HepG2 (cell line): Measurements from ENCODE around the gene ANKRD53. TPM values are rescaled to one million over a fixed set of nuclear protein-coding genes. Genes with fewer than 3 reads are reported as not detected.

Experiments used
- ARID2 ChIP-seq: sonication (generic); formaldehyde crosslinking; IDR thresholded peaks from 2 replicates; pipeline ENCODE4 v1.8.1; 2022; ENCODE audit warnings: mild to moderate bottlenecking, missing genetic modification reagents, borderline replicate concordance
- CENPT ChIP-seq: sonication (generic); formaldehyde crosslinking; IDR thresholded peaks from 2 replicates; pipeline ENCODE4 v1.8.0; 2022; ENCODE audit warnings: low read depth, mild to moderate bottlenecking, moderate library complexity, missing genetic modification reagents
- FOXC1 ChIP-seq: sonication (generic); formaldehyde crosslinking; IDR thresholded peaks from 2 replicates; pipeline ENCODE4 v1.8.0; 2022; ENCODE audit warnings: mild to moderate bottlenecking, missing genetic modification reagents, borderline replicate concordance
- FOXM1 ChIP-seq: sonication (generic); formaldehyde crosslinking; IDR thresholded peaks from 2 replicates; pipeline ENCODE4 v1.5.0; 2020; ENCODE audit warnings: missing genetic modification reagents
- FOXP1 ChIP-seq, 2 experiments: fragments of 450-650 bp in 1 of 2; IDR thresholded peaks; 2 replicates each; pipeline ENCODE4 v1.6.1; 2017 to 2018; ENCODE audit warnings: antibody characterized with exemption in 1 of 2
- GATAD2A ChIP-seq: IDR thresholded peaks from 2 replicates; pipeline ENCODE4 v1.6.1; 2016
- HNF4G ChIP-seq, 2 experiments: sonication (generic) in 1 of 2; formaldehyde crosslinking in 1 of 2; IDR thresholded peaks; 2 replicates each; pipeline versions ENCODE4 v1.4.0 to v1.6.1; 2011 to 2020; ENCODE audit warnings: borderline replicate concordance in 2 of 2, low read depth in 2 of 2, mild to moderate bottlenecking in 2 of 2, low read length in 1 of 2, missing genetic modification reagents in 1 of 2, moderate library complexity in 1 of 2
- KAT2B ChIP-seq: fragments of 150-350 bp; IDR thresholded peaks from 2 replicates; pipeline ENCODE4 v1.6.1; 2014; ENCODE audit warnings: low read depth, low read length, borderline replicate concordance
- KLF15 ChIP-seq: sonication (generic); formaldehyde crosslinking; IDR thresholded peaks from 2 replicates; pipeline ENCODE4 v1.8.1; 2023; ENCODE audit warnings: borderline replicate concordance, mild to moderate bottlenecking, inconsistent platforms, missing genetic modification reagents, mixed read lengths
- MEIS1 ChIP-seq: sonication (generic); formaldehyde crosslinking; IDR thresholded peaks from 2 replicates; pipeline ENCODE4 v1.9.0; 2021; ENCODE audit warnings: mild to moderate bottlenecking, missing genetic modification reagents, moderate library complexity, borderline replicate concordance
- NONO ChIP-seq, 2 experiments: fragments of 450-650 bp in 1 of 2; sonication (generic) in 1 of 2; formaldehyde crosslinking in 1 of 2; IDR thresholded peaks in 1 of 2; conservative IDR thresholded peaks in 1 of 2; 2 replicates each; pipeline versions ENCODE4 v1.6.1 to v1.8.0; 2017 to 2022; ENCODE audit warnings: mild to moderate bottlenecking in 1 of 2, missing genetic modification reagents in 1 of 2, moderate library complexity in 1 of 2
- NR2F2 ChIP-seq: IDR thresholded peaks from 2 replicates; pipeline ENCODE4 v1.6.1; 2012; ENCODE audit warnings: low read depth, inconsistent platforms, borderline replicate concordance
- RBFOX2 ChIP-seq: fragments of 200-400 bp; formaldehyde crosslinking; IDR thresholded peaks from 2 replicates; pipeline ENCODE4 v1.6.1; 2017; ENCODE audit warnings: low read depth, mild to moderate bottlenecking, low read length
- RELA ChIP-seq: sonication (generic); formaldehyde crosslinking; IDR thresholded peaks from 2 replicates; pipeline ENCODE4 v1.4.0; 2020; ENCODE audit warnings: missing genetic modification reagents
- REPIN1 ChIP-seq: sonication (generic); formaldehyde crosslinking; IDR thresholded peaks from 2 replicates; pipeline ENCODE4 v1.8.0; 2022; ENCODE audit warnings: missing genetic modification reagents, low read depth, mild to moderate bottlenecking, borderline replicate concordance
- SMAD1 ChIP-seq: sonication (generic); formaldehyde crosslinking; IDR thresholded peaks from 2 replicates; pipeline ENCODE4 v1.4.0; 2020; ENCODE audit warnings: missing genetic modification reagents, low read depth, mild to moderate bottlenecking, borderline replicate concordance
- SP5 ChIP-seq: IDR thresholded peaks from 2 replicates; pipeline ENCODE4 v1.6.1; 2016; ENCODE audit warnings: low read depth, borderline replicate concordance
- SSRP1 ChIP-seq: IDR thresholded peaks from 2 replicates; pipeline ENCODE4 v1.6.1; 2016; ENCODE audit warnings: control low read depth
- STAG1 ChIP-seq: sonication (generic); formaldehyde crosslinking; IDR thresholded peaks from 2 replicates; pipeline ENCODE4 v1.4.0; 2020; ENCODE audit warnings: missing genetic modification reagents
- STAT5B ChIP-seq: sonication (generic); formaldehyde crosslinking; IDR thresholded peaks from 2 replicates; pipeline ENCODE4 v1.4.0; 2020; ENCODE audit warnings: missing genetic modification reagents
- ZBTB3 ChIP-seq: sonication (generic); formaldehyde crosslinking; IDR thresholded peaks from 2 replicates; pipeline ENCODE4 v1.4.0; 2020; ENCODE audit warnings: low read depth, mild to moderate bottlenecking, moderate library complexity, missing genetic modification reagents, borderline replicate concordance
- ZKSCAN1 ChIP-seq: fragments of 150-350 bp; IDR thresholded peaks from 2 replicates; pipeline ENCODE4 v1.6.1; 2014; ENCODE audit warnings: low read length
- ZNF12 ChIP-seq: sonication (generic); formaldehyde crosslinking; IDR thresholded peaks from 2 replicates; pipeline ENCODE4 v1.5.0; 2020; ENCODE audit warnings: missing genetic modification reagents
- ZNF30 ChIP-seq: sonication (generic); formaldehyde crosslinking; IDR thresholded peaks from 2 replicates; pipeline ENCODE4 v1.5.0; 2020; ENCODE audit warnings: mild to moderate bottlenecking, missing genetic modification reagents
- ZNF44 ChIP-seq: sonication (generic); formaldehyde crosslinking; IDR thresholded peaks from 2 replicates; pipeline ENCODE4 v1.5.1; 2020; ENCODE audit warnings: mild to moderate bottlenecking, missing genetic modification reagents
- ZNF501 ChIP-seq: sonication (generic); formaldehyde crosslinking; IDR thresholded peaks from 2 replicates; pipeline ENCODE4 v1.5.1; 2020; ENCODE audit warnings: mild to moderate bottlenecking, moderate library complexity, missing genetic modification reagents
- ZNF615 ChIP-seq: sonication (generic); formaldehyde crosslinking; IDR thresholded peaks from 2 replicates; pipeline ENCODE4 v1.5.0; 2020; ENCODE audit warnings: mild to moderate bottlenecking, missing genetic modification reagents, borderline replicate concordance
- ZSCAN30 ChIP-seq: sonication (generic); formaldehyde crosslinking; IDR thresholded peaks from 2 replicates; pipeline ENCODE4 v1.5.0; 2020; ENCODE audit warnings: mild to moderate bottlenecking, missing genetic modification reagents
- polyA plus RNA-seq, 8 experiments: library from polyadenylated mRNA; depleted of rRNA in 3 of 8; stranded (reverse) in 7 of 8; unstranded in 1 of 8; fragments of >200 nt; fragmentation: Illumina TruSeq in 4 of 8; extraction: Trizol in 4 of 8; gene quantifications; 2 replicates each; pipeline versions ENCODE4 v1.2.1 to v1.2.3, GENCODE V29; 2011 to 2016; ENCODE audit warnings: low read depth in 4 of 8, missing spikeins in 1 of 8, mixed read lengths in 1 of 8; ENCODE audit not compliant: insufficient read depth in 1 of 8
- total RNA-seq, 5 experiments: library from RNA; depleted of rRNA; stranded (reverse); fragments of >200 nt; fragmentation: Illumina TruSeq; extraction: Trizol; gene quantifications; 2 replicates each; pipeline ENCODE4 v1.2.3, GENCODE V29; 2016; ENCODE audit warnings: low read depth in 1 of 5
- TF ChIP-seq, protein P1 (sequence below): sonication (generic); formaldehyde crosslinking; IDR thresholded peaks from 2 replicates; pipeline ENCODE4 v1.5.1; 2020; ENCODE audit warnings: missing genetic modification reagents, mild to moderate bottlenecking, borderline replicate concordance
- TF ChIP-seq, protein P2 (sequence below): sonication (generic); formaldehyde crosslinking; IDR thresholded peaks from 2 replicates; pipeline ENCODE4 v1.4.0; 2020; ENCODE audit warnings: missing genetic modification reagents

The ANKRD53 gene
- total and polyA plus RNA-seq, 2 of the 13 experiments (the other 11 are each of a cell fraction or from before 2014, with no cell fraction given), result 0.15 TPM; not detected in 1

DNA sequence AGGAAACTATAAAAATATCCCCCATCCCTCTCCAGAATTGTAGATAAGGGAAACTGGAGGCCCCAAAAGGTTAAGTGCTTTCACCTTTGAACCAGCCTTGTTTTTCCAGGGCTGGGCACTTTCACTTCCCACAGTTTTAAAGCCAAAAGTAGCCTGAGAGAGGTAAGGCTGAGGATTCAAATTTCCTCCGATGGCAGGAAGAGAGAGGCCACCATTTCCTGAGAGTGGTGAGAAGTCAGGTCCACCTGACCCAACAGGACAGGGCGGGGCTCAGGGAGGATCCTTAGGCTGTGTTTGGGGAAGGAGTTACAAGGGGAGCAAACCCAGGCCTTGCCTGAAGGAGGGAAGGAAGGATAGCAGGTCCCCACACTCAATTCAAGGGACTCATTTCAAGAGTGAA is 20.9 kb downstream of the ANKRD53 start (continued):
- TF ChIP-seq FOXM1 (CRISPR knock-in tag), result no peak
- TF ChIP-seq ZNF30 (CRISPR knock-in tag), result no peak
- TF ChIP-seq GATAD2A (CRISPR knock-in tag), result peak; percentile 29
- no peak for TF ChIP-seq SSRP1 (CRISPR knock-in tag)
- peak; percentile 73; the same call in 1 of the 2 replicates for TF ChIP-seq MEIS1 (CRISPR knock-in tag)
- peak; percentile 32; the same call in 1 of the 2 replicates for TF ChIP-seq ZNF501 (CRISPR knock-in tag)
- no peak for TF ChIP-seq SMAD1 (CRISPR knock-in tag)
- TF ChIP-seq ZNF615 (CRISPR knock-in tag), result no peak
- TF ChIP-seq RELA (CRISPR knock-in tag), result no peak
- no peak for TF ChIP-seq CENPT (CRISPR knock-in tag)
- peak; percentile 24; the same call in 1 of the 2 replicates for TF ChIP-seq HNF4G (IDR thresholded peaks at IDR 0.05; ENCODE audit: borderline replicate concordance, low read depth, low read length)
- no peak for TF ChIP-seq HNF4G (CRISPR knock-in tag; IDR thresholded peaks at IDR 0.05; ENCODE audit: borderline replicate concordance, low read depth)
- no peak for TF ChIP-seq FOXP1 (IDR thresholded peaks at IDR 0.05)
- no peak for TF ChIP-seq FOXP1 (CRISPR knock-in tag; IDR thresholded peaks at IDR 0.05)
- TF ChIP-seq ZKSCAN1, result no peak
- TF ChIP-seq ZNF44 (CRISPR knock-in tag), result no peak
- no peak for TF ChIP-seq ARID2
- TF ChIP-seq NONO (IDR thresholded peaks at IDR 0.05), result no peak
- TF ChIP-seq NONO (CRISPR knock-in tag; conservative IDR thresholded peaks at IDR 0.05), result no peak
- TF ChIP-seq RBFOX2, result no peak
- TF ChIP-seq REPIN1 (CRISPR knock-in tag), result peak; percentile 60; the same call in 1 of the 2 replicates
- no peak for TF ChIP-seq KLF15 (CRISPR knock-in tag)
- TF ChIP-seq, protein P1, sequence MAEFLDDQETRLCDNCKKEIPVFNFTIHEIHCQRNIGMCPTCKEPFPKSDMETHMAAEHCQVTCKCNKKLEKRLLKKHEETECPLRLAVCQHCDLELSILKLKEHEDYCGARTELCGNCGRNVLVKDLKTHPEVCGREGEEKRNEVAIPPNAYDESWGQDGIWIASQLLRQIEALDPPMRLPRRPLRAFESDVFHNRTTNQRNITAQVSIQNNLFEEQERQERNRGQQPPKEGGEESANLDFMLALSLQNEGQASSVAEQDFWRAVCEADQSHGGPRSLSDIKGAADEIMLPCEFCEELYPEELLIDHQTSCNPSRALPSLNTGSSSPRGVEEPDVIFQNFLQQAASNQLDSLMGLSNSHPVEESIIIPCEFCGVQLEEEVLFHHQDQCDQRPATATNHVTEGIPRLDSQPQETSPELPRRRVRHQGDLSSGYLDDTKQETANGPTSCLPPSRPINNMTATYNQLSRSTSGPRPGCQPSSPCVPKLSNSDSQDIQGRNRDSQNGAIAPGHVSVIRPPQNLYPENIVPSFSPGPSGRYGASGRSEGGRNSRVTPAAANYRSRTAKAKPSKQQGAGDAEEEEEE (CRISPR knock-in tag), result no peak
- no peak for TF ChIP-seq SP5 (CRISPR knock-in tag)
- TF ChIP-seq ZSCAN30 (CRISPR knock-in tag), result no peak
- TF ChIP-seq STAG1, result no peak
- peak; percentile 58 for TF ChIP-seq NR2F2
- no peak for TF ChIP-seq FOXC1 (CRISPR knock-in tag)
- no peak for TF ChIP-seq ZBTB3 (CRISPR knock-in tag)
- TF ChIP-seq, protein P2, sequence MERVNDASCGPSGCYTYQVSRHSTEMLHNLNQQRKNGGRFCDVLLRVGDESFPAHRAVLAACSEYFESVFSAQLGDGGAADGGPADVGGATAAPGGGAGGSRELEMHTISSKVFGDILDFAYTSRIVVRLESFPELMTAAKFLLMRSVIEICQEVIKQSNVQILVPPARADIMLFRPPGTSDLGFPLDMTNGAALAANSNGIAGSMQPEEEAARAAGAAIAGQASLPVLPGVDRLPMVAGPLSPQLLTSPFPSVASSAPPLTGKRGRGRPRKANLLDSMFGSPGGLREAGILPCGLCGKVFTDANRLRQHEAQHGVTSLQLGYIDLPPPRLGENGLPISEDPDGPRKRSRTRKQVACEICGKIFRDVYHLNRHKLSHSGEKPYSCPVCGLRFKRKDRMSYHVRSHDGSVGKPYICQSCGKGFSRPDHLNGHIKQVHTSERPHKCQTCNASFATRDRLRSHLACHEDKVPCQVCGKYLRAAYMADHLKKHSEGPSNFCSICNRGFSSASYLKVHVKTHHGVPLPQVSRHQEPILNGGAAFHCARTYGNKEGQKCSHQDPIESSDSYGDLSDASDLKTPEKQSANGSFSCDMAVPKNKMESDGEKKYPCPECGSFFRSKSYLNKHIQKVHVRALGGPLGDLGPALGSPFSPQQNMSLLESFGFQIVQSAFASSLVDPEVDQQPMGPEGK (CRISPR knock-in tag), result no peak
- TF ChIP-seq KAT2B, result no peak
- TF ChIP-seq ZNF12 (CRISPR knock-in tag), result no peak
- no peak for TF ChIP-seq STAT5B (CRISPR knock-in tag)
